Lower leg skin (tissue), 4 donors: ENCODE measurements around the gene KIF13A. TPM values are rescaled to one million over a fixed set of nuclear protein-coding genes. Genes with fewer than 3 reads are reported as not detected.

ENCODE experiments used
- DNase-seq, 2 donors: peaks; one replicate each; pipeline ENCODE4 v3.0.0-alpha.2; 2019; ENCODE audit warnings: low spot score in 2 of 2
- H3K4me3 ChIP-seq: fragments of 200-600 bp; sonication (generic); 2 replicates; pipeline ENCODE4 v1.5.1; 2017; ENCODE audit warnings: mild to moderate bottlenecking, low read depth; ENCODE audit not compliant: poor library complexity, severe bottlenecking
- POLR2A ChIP-seq, 2 donors: fragments of 450-650 bp; IDR thresholded peaks; one replicate each; pipeline ENCODE4 v1.6.1; 2016 to 2017; ENCODE audit warnings: antibody characterized with exemption in 2 of 2, mild to moderate bottlenecking in 1 of 2, moderate library complexity in 1 of 2
- WGBS, 2 donors: methylation state at CpG; one replicate each; pipeline ENCODE4 v1.1.5; 2018; 5-methylcytosine and 5-hydroxymethylcytosine counted together
- intact Hi-C: fragments of 100-400 bp; cut with DNase I; formaldehyde crosslinking; loops from one replicate; pipeline ENCODE4 v1.15.0; 2023; ENCODE audit warnings: low total_unique reads
- total RNA-seq, 4 donors: library from RNA; depleted of rRNA; stranded (reverse); fragments of >200 nt; gene quantifications; one replicate each; pipeline ENCODE4 v1.1.0, GENCODE V29; 2016
- TF ChIP-seq, protein P1 (sequence below), 3 donors: fragments of 450-650 bp; IDR thresholded peaks; one replicate each; pipeline ENCODE4 v1.5.1; 2016; ENCODE audit warnings: antibody characterized with exemption in 3 of 3, mild to moderate bottlenecking in 3 of 3, moderate library complexity in 2 of 3

Gene KIF13A
- total RNA-seq, 4 donors from 2014 or later, result 54.4 to 88.5 (median 60.6) TPM

DNA sequence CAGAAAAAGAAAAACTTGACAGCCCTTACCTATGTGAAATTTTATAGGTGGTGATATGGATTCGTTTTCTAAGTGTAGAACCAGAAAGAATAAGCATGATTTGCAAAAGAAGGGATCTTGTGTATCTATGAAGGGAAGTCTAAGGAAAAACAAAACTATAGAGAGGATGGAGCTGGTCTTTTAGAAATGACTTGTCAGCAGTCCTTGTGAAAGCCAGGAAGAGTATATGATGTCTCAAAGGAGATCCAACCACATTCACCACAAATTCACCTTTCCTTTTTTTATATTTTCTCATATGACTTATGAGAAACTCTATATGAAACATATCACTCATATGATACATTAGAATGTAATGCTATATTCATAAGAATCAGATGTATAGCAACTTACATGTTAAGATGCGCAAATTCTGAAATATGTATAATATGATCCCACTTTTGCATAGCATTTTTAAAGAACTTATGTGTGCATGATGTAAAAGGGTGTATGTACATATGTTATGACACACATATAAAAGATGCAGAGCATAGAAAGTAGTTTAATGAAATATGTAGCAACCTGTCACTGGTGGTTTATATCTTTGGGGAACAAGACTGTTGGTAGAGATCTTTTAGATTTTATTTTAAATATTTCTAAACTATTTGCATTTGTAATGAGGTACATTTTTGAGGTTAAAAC, 188.8 kb downstream of the KIF13A start:
- WGBS, 2 donors, result 90 to 93% methylated on average over 2 of the region's 2 CpGs
- intact Hi-C loops, result no loop called here

DNA sequence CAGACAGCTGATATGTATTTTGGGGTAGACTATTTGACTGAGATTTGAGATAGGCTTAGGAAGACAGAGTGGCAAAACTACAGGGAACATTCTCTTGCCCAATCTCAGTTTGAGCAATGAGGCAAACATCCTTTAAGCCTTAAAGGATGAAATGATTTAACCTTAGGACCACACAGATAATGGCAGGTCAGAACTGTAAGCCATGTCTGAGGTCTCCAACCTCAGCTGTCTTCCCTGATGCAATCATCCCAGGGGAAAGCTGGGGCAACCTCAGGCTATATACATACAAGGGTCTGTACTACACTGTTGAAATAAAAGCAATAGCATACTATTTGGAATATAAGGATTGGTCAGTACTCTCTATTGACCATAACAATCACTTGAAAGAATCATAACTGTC, 196.9 kb downstream of the KIF13A start:
- no peak for DNase-seq
- intact Hi-C loops, result no loop called here
- no peak overlapping the region for H3K4me3 ChIP-seq
- TF ChIP-seq, protein P1, sequence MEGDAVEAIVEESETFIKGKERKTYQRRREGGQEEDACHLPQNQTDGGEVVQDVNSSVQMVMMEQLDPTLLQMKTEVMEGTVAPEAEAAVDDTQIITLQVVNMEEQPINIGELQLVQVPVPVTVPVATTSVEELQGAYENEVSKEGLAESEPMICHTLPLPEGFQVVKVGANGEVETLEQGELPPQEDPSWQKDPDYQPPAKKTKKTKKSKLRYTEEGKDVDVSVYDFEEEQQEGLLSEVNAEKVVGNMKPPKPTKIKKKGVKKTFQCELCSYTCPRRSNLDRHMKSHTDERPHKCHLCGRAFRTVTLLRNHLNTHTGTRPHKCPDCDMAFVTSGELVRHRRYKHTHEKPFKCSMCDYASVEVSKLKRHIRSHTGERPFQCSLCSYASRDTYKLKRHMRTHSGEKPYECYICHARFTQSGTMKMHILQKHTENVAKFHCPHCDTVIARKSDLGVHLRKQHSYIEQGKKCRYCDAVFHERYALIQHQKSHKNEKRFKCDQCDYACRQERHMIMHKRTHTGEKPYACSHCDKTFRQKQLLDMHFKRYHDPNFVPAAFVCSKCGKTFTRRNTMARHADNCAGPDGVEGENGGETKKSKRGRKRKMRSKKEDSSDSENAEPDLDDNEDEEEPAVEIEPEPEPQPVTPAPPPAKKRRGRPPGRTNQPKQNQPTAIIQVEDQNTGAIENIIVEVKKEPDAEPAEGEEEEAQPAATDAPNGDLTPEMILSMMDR (IDR thresholded peaks at IDR 0.05), result no peak
- TF ChIP-seq POLR2A (IDR thresholded peaks at IDR 0.05), result no peak

More for the DNA sequence above, 188.8 kb downstream of the KIF13A start:
- no peak for DNase-seq
- no peak overlapping the region for H3K4me3 ChIP-seq
- no peak for TF ChIP-seq POLR2A (IDR thresholded peaks at IDR 0.05)
- TF ChIP-seq, protein P1 (IDR thresholded peaks at IDR 0.05), result no peak

DNA sequence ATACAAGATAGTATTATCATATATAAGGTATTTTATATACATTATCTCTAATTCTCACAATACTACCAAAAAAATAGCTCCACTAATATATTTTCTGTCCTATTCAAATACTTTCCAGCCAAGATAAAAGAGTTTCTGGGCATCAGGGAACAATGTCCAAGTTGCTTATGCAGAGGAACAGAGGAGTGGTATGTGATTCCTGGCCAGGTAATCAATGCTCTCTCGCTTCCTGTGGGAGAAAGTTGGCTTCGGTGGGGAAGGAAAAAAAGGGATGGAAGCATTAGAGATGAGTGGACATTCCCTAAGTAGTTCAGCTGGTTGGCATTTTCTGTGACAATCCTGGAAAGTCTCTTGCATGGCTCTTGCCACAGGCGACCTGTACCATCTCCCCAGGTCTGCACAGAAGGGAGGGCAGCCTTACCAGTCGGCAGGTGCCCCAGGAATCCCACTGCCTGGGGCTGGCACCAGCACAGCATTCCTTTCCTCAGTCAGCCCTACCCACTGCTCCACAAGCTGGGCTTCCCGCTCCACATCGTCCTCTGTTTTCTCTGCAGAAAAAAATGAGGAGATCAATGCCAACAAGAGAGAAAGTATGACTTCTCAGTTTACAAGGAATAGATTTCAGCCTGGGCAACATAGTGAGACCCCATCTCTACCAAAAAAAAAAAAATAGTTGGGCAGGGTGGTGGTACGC, 202.2 kb downstream of the KIF13A start:
- 87% methylated on average over 7 of the region's 7 CpGs for WGBS, 2 donors
- intact Hi-C loops, result no loop called here
- no peak overlapping the region for H3K4me3 ChIP-seq
- no peak for DNase-seq
- no peak for TF ChIP-seq POLR2A (IDR thresholded peaks at IDR 0.05)
- TF ChIP-seq, protein P1 (IDR thresholded peaks at IDR 0.05), result no peak

DNA sequence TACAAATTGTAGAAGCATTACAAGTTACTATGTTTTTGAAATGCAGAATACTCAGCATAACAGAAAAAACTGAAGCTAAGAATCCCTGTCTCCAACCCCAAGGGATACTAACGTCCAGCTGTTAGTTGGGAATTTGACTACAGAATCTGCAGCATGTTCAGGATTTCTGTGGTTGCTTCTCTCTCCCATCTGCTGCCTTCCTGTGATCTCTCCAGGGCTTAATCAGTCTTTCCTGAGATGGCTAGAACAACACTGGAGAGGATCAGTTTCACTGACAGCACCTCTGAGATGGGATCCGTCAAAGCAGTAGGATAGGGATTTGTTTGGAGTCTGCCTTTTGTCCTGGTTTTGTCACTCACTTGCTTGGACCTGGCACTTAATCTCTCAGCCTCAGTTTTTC, 207.4 kb downstream of the KIF13A start:
- H3K4me3 ChIP-seq, result no peak overlapping the region
- intact Hi-C loops, result no loop called here
- TF ChIP-seq POLR2A (IDR thresholded peaks at IDR 0.05), result no peak
- TF ChIP-seq, protein P1 (IDR thresholded peaks at IDR 0.05), result no peak
- DNase-seq, result no peak
- 85% methylated on average over 2 of the region's 2 CpGs for WGBS, 2 donors

DNA sequence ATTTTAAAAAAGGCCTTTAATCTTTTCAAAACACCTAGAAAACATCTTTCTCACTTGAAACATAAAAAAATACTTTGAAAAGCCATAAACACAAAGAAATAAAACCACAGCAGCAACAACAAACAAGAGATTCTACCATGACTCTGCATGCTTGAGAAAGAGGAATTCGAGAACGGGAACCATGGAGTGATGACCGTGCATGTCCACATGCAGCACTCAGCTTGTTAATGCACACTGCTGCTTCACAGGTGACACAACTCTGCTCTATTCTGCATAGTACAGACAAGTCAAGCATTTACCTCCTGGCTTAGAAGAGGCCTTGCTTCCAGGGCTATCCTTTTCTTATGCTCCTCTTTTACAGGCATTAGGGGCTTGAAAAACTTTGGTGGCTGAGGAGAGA, 215.8 kb downstream of the KIF13A start:
- WGBS, 2 donors, result 76 to 89% methylated on average over 3 of the region's 3 CpGs
- no peak for TF ChIP-seq POLR2A (IDR thresholded peaks at IDR 0.05)
- TF ChIP-seq, protein P1 (IDR thresholded peaks at IDR 0.05), result no peak
- H3K4me3 ChIP-seq, result no peak overlapping the region
- intact Hi-C loops, result no loop called here
- DNase-seq, result no peak
